GM19099 (cell line): Measurements from ENCODE around the gene CTU2.

Source experiments
- POLR2A ChIP-seq: IDR thresholded peaks from 3 replicates; pipeline ENCODE4 v1.6.1; 2011; ENCODE audit warnings: low read depth; ENCODE audit not compliant: insufficient read length; ENCODE audit errors: extremely low read depth

CTU2 gene

DNA sequence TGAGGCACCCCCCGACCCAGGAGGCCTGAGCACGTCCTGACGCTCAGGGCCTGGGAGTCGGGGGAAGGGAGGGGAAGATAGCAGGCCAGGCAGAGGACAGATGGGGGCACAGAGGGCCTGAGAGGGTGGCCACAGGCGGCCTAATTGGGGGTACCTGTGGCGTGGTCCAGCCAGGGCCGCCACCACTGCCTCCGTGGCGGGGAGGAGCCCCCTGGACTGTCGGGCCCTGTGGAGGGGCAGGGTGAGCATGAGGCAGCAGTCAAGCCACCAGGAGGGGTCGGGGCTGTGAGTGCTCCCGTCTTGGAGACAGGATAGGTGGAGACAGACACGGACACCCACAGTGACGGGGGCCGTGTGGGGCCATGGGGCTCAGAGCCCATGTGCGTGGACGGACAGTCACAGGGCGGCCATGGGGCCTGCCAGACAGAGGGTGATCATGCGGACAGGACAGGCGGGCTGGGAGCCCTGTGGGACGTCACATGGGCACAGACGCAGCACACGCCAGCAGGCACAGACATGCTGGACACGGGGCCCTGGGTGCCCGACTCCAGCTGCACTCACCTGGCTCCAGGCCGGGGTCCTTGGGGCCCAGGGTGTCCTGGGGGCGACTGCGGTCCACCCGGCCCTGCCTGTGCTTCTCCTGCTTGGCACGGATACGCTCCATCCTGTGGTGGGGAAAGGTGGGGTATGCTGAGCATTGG lies 18.7 kb downstream of the CTU2 start:
- no peak for TF ChIP-seq POLR2A

DNA sequence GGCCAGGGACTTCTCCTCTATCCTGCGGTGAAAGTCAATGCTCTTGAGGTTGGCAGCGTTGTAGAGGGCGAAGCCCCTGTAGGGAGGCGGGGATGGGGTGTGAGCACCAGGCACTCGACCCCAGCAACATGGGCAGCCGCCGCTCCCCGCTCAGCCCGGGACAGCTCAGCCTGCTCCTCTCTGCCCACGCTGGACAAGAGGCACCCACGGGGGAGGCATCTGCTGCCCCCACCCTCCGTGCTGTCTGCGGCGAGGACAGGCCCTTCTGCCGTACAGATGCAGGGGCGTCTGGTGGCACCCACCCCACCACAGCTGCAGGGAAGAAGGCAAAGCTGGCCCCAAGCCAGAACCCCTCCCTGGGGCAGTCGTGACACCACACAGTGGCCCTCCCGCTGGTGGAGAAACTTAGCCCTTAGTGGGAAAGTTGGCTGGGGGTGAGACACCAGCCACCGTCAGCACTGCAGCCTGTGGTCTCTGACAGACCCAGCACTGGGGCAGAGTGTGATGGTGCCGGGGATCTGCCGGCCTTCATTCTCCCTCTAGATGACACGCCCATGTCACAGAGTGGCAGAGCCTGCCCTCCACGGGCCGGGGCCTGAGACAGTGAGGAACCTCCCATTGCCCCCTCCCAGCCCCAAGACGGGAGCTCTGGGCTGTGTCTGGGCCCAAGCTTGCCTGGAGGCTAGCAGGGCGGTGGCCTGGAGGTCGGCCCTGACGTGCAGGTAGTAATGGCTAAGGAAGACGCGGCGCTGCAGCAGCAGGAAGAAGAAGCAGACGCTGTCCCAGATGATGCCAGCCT lies 19.5 kb downstream of the CTU2 start:
- no peak for TF ChIP-seq POLR2A

DNA sequence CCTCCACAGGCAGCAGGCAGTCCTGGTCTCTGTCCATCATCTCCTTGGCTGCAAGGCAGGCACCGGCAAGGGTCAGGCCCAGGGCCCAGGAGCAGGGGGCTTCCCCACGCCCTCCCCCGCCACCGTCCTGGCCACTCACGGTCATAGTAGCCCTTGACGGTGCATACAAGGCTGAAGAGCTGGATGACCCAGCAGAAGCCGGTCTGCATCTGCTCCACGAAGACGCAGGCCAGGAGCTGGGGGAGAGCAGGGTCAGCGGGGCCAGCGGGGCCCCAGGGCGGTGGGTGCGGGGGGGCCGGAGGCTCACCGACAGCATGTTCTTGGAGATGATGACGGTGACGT lies 20.1 kb downstream of the CTU2 start:
- TF ChIP-seq POLR2A = no peak

DNA sequence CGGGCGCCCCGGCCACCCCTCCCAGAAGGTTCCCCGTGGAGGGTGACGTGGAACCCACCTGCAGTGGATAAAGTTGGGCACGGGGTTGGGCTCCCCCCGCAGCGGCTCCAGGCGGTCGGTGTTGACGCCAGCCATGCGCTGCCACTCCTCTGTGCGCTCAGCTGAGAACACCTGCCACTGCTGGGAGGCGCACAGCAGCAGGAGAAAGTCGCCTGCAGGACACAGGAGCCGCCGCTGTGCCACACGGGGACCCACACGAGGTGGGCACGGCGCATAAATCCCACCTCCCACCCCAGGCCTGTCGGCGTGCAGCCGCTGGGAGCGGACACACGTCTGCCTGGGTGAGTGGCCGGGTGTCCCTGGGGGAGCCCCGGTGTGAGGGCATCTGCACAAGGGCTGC lies 20.7 kb downstream of the CTU2 start:
- no peak for TF ChIP-seq POLR2A

DNA sequence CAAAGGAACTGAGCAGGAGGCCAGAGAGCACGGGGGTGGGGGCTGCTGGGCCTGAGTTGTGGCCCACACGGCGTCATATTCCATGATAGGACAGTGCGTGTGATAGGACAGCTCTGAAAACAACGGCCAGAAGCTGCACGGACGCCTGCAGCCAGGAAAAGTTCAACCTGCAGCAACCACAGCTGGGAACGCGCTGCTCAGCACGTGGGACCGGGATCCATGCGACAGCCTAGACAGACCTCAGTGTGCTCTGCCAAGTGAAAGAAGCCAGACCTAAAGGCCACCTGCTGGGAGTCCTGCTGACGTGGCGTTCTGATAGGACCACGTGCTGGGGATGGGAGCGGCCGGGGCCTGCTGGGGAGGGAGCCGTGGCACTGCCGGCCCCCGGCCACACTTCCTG lies 21.6 kb downstream of the CTU2 start:
- TF ChIP-seq POLR2A = no peak

DNA sequence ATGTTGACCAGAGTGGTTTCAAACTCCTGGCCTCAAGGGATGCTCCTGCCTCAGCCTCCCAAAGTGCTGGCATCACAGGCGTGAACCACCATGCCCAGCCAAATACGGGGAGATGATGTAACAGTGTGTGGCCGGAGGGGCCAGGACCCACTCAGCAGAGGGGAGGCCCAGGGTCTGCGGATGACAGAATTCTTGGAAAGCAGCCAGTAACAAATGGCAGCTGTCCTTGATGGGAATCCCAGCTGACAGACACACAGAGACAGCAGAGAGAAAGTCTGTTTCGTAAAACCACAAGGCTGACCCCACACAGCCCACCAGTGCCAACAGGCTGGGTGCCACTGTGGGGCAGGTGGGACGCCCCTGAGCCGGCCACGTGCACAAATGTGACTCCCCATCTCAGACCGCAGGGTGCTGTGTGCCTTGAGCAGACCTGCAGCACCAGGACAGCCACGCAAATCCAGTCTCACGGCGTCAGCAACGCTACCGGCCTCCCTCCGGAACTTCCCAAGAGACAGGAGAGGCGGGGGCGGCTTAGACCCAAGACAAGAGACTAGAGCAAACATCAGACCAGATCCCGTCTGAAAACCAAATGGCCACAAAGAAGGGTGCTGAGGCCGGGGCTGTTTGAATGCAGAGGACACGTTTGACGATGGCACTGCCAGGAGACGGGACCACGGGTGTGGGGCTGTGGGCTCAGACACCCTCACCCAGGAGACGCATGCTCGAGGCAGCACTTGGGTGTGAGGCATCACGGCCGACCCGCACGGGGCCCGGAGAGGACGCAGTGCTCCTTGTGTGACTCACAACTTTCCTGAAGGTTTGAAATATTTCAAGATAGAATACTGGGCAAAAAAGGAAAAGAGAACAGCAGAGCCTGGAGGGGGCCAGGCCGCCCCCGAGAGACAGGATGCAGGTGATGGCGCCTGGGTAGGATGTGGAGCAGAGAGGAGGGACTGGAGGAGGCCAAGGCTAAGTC lies 24.6 kb downstream of the CTU2 start:
- TF ChIP-seq POLR2A = no peak

DNA sequence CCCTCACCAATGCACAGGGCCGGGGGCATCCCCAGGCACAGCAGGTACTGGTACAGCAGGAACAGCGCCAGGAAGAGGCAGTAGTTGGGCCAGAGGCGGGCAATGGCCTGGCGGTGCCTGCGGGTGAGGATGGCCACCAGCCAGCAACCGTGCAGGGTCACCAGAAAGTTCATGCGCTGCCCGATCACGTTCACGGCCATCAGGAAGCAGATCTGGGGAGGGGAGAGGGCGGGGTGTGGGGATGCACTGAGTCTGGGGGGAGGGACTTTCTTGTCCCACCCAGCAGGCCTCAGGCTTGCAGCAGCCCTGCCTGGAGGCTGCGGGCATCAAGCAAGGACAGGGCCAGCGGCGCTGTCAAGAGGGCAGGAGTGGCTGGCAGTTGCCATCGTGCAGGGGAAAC lies 25.4 kb downstream of the CTU2 start:
- TF ChIP-seq POLR2A = no peak

DNA sequence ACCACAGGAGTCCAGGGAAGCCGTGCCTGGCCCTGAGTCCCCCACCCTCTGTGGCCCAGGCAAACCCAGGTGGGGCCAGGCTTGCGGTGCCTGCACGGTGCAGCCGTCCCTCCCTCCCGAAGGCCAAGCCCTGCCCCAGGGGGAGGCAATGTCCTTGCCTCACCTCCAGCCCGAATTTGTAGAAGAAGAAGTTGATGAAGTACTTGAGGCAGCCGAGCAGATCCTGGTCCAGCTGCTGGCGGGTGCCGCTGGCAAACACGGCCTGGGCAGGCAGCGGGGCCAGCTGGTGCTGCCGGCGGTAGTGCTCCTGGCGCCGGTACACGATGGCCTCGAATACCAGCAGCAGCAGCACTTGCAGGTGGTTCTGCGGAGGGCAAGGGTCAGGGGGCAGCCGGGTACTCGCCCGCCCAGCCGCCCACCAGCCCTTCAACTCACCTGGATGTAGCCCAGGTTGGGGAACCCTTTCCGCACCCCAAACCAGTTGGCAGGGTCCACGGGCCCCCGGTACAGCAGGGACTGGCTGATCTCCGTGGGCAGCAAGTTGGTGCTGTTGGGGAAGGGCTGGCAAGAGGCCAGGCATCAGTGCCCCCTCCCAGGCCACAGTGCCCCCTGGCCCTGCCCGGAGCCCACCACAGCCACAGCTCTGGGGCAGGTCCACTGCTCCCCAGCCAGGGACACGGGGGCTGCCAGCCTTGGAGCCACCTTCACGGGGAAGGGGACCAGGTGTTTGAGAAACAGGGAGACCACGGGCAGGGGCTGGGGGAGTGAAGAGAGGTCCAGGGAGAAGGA lies 26.1 kb downstream of the CTU2 start:
- TF ChIP-seq POLR2A = no peak

DNA sequence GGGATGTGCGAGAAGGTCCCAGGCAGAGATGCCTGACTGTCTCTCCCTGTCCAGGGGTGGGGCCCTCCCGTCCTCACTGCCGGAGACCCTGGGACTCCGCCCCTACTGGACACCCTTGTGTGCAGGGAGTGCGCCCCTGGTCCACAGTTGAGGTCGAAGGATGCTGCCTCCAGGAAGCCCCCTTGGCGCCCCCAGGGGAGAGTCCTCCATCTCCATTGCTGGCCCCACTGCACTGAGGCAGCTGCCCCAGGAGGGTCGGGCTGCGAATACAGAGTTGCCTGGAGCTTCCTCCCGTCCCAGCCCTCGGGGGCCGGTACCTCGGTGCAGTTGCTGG lies 26.6 kb downstream of the CTU2 start:
- no peak for TF ChIP-seq POLR2A

DNA sequence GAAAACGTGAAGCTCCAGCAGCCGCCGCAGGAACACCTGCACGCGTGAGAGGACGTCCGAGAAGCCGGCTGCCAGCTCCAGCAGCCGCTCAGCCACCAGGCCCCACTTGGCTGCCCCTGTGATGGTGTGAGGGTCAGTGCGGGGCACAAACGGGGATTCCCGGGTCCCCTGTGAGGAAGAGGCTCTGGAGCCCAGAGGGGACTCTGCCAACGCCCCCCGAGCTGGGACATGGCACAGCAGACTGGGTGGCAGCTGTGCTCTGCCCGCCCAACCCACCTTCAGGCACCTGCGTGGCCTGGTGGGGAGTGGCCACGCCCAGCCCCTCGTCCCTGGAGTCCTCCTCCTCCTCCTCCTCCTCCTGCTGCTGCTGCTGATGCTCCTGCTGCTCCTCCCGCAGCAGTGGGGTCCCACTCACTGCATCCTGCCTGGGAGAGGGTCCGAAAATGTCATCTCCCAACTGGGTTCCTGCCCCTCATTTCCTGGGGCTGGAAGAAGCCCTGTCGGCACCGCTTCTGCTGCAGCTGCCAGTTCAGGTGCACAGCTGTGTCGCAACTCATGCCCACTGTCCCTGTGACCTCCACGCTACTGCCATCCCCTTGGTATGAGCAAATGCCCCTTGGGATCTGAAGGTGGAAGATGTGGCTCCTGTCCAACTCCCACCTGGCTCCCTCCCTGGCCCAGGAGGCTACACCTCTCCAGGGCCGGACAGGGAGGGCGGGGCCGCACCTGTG lies 27.5 kb downstream of the CTU2 start:
- TF ChIP-seq POLR2A = no peak

DNA sequence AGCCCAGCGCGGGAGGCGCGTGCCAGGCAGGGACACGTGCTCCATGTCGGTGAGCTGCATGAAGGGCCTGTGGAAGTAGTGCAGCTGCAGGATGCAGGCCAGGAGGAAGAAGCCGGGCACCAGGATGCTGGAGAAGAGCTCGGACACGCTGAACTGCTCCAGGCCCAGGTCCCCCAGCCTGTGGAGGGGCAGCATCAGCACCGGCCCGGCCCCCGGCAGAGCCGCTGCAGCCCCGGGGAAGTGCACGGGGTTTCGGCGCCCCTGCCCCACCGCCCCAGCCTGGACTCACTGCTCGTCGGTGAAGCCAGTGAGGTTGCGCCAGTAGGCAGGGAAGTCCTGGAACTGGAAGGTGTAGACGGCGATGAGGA lies 28.0 kb downstream of the CTU2 start:
- TF ChIP-seq POLR2A = no peak

DNA sequence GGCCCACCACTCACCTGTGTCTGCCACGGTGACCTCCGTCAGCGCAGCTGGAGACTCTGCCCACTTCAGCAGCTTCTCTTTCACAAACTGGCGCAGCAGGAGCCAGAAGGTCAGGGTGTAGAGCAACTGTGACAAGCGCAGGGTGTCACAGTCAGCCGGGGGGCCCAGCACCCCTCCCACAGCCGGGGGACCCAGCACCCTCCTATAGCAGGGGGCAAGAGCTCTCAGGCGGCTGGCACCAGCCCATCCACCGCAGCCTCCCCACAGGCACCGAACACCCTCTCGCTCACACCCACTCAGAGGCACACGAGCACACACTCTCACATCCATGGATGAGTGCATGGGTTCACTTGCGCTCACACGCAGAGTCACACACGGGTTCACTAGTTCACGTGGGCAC lies 28.8 kb downstream of the CTU2 start:
- no peak for TF ChIP-seq POLR2A

DNA sequence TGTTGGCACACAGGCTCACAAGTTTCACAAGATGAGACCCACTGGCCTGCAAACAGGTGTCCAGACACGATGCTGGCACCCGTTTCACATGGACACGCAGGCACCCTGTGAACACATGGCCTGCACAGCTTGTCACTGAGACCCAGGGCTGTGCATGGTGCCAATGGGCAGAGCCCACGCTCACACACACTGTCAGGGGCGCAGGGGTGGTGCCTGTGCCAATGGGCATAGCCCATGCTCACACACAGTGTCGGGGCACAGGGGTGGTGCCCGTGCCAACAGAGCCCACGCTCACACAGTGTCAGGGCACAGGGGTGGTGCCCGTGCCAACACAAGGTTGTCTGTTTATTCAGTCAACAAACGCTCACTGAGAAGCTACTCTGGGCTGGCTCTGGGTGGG lies 29.3 kb downstream of the CTU2 start:
- no peak for TF ChIP-seq POLR2A

DNA sequence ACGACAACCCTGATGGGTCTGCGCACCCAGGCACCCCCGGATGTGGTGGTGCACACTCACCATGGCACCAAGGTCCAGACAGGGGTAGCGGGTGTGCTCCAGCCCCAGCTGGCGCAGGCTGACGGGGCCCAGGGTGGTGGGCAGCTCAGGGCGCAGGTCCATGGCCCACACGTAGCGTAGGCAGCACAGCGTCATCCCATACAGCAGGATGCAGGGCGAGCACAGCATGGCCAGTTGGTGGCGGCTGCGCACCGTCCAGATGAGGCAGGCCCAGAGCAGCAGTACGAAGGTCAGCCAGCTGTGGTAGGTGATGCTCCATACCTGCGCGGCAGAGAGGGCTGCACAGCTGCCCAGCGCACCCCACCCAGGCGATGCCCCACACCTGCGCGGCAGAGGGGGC lies 29.8 kb downstream of the CTU2 start:
- TF ChIP-seq POLR2A = no peak

DNA sequence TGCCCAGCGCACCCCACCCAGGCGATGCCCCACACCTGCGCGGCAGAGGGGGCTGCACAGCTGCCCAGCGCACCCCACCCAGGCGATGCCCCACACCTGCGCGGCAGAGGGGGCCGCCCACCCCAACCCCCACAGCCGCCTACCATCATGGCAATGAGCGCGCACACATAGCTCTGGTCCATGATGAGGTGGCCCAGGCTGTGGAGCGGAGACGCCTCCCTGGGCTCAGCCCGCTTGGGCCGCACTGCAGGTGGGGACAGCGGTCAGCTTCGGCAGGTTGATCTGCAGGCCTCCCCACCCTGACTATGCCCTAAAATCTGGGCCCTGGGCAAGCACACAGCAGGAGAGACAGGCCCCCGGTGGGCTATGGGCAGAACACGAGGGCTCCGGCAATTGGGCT lies 30.2 kb downstream of the CTU2 start:
- no peak for TF ChIP-seq POLR2A
